ENCODE results near the gene RNU6-1. TPM values are rescaled to one million over a fixed set of nuclear protein-coding genes. Genes with fewer than 3 reads are reported as not detected.
A peak's percentile ranks its signal among the peaks of the same experiment; 100 is the strongest.

The RNU6-1 gene
- total and polyA plus RNA-seq, 2 donors from 2014 or later, result not detected

DNA sequence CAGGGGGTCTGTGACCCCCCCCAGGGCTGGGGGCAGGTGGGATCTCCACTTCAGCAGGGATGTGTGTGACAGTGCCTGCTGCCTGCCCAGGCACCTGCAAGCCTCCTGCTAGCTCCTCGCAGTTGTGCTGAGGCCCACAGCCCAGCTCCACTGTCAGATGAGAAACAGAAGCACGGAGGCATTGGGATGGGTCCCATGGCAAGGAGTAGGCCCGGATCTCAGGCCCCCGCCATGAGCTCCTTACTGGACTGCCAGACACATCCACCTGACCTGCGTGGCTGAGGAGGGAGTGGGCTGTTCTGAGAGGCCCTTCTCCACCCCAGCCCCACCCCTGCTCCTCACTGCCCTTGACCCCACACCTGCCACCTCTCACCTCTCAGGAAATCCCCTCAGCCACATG lies 32.7 kb downstream of the RNU6-1 start:
- FAIRE-seq (no peak), DNase-seq (peak in 2 of 5 donors; percentile 12 to 56)
- H3K4me3 ChIP-seq (ENCODE audit: low read length in 3 of 3), result no peak overlapping the region
- no peak overlapping the region for H3K9ac ChIP-seq (ENCODE audit: low read length in 3 of 3)
- peaks cover 0 to 6% (median 0%) of the 10 kb centered on the region in 3 donors for H3K4me1 ChIP-seq (ENCODE audit: control insufficient read depth in 2 of 3, insufficient read depth in 2 of 3, low read depth in 1 of 3, low read length in 3 of 3)
- intact Hi-C loops (cut with DNase I), result no loop called here
- no peaks in the 10 kb centered on the region for H3K9me3 ChIP-seq (ENCODE audit: control insufficient read depth in 2 of 3, insufficient read depth in 1 of 3, low read length in 3 of 3)
- H3K36me3 ChIP-seq (ENCODE audit: control insufficient read depth in 2 of 3, insufficient read depth in 3 of 3, low read length in 3 of 3), result peaks cover 0 to 6% (median 0%) of the 10 kb centered on the region in 3 donors
- TF ChIP-seq, protein P1, sequence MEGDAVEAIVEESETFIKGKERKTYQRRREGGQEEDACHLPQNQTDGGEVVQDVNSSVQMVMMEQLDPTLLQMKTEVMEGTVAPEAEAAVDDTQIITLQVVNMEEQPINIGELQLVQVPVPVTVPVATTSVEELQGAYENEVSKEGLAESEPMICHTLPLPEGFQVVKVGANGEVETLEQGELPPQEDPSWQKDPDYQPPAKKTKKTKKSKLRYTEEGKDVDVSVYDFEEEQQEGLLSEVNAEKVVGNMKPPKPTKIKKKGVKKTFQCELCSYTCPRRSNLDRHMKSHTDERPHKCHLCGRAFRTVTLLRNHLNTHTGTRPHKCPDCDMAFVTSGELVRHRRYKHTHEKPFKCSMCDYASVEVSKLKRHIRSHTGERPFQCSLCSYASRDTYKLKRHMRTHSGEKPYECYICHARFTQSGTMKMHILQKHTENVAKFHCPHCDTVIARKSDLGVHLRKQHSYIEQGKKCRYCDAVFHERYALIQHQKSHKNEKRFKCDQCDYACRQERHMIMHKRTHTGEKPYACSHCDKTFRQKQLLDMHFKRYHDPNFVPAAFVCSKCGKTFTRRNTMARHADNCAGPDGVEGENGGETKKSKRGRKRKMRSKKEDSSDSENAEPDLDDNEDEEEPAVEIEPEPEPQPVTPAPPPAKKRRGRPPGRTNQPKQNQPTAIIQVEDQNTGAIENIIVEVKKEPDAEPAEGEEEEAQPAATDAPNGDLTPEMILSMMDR (IDR thresholded peaks at IDR 0.05; ENCODE audit: borderline replicate concordance, extremely low read depth, insufficient read depth), result no peak
- H3K27ac ChIP-seq (ENCODE audit: low read depth in 2 of 2, low read length in 2 of 2), result no peak overlapping the region
- H3K27me3 ChIP-seq (ENCODE audit: control insufficient read depth, insufficient read depth, low read length), result no peaks in the 10 kb centered on the region

DNA sequence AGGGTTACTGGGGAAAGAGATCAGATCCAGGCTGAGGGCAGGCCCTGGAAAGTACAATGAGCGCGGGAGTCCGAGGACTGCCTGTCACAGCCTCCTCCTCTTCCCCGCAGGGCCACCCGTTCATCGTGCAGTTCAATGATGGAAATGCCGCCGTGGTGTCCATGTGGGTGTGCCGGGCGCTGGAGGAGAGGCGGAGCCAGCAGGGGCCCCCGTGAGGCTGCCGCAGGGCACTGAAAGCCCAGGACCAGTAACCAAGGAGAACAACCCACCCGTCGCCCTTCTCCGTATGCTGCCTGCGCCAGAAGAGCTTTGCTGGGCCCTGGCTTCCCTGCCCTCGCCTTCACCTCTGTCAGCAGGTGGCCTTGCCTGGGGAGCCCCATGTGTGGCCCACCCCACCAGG lies 33.3 kb downstream of the RNU6-1 start:
- Histone ChIP-seq H3K36me3 (ENCODE audit: control insufficient read depth in 2 of 3, insufficient read depth in 3 of 3, low read length in 3 of 3) (peaks cover 0 to 6% (median 0%) of the 10 kb centered on the region in 3 donors), H3K9me3 (ENCODE audit: control insufficient read depth in 2 of 3, insufficient read depth in 1 of 3, low read length in 3 of 3) (no peaks in the 10 kb centered on the region), H3K9ac (ENCODE audit: low read length in 3 of 3) (no peak overlapping the region), H3K4me1 (ENCODE audit: control insufficient read depth in 2 of 3, insufficient read depth in 2 of 3, low read depth in 1 of 3, low read length in 3 of 3) (peaks cover 0 to 6% (median 0%) of the 10 kb centered on the region in 3 donors), H3K27me3 (ENCODE audit: control insufficient read depth, insufficient read depth, low read length) (no peaks in the 10 kb centered on the region), H3K4me3 (ENCODE audit: low read length in 3 of 3) (no peak overlapping the region), H3K27ac (ENCODE audit: low read depth in 2 of 2, low read length in 2 of 2) (no peak overlapping the region)
- TF ChIP-seq, protein P1 (IDR thresholded peaks at IDR 0.05; ENCODE audit: borderline replicate concordance, extremely low read depth, insufficient read depth), result no peak
- peak in 2 of 5 donors; percentile 26 to 58 for DNase-seq
- FAIRE-seq, result no peak
- intact Hi-C loops (cut with DNase I), result no loop called here

DNA sequence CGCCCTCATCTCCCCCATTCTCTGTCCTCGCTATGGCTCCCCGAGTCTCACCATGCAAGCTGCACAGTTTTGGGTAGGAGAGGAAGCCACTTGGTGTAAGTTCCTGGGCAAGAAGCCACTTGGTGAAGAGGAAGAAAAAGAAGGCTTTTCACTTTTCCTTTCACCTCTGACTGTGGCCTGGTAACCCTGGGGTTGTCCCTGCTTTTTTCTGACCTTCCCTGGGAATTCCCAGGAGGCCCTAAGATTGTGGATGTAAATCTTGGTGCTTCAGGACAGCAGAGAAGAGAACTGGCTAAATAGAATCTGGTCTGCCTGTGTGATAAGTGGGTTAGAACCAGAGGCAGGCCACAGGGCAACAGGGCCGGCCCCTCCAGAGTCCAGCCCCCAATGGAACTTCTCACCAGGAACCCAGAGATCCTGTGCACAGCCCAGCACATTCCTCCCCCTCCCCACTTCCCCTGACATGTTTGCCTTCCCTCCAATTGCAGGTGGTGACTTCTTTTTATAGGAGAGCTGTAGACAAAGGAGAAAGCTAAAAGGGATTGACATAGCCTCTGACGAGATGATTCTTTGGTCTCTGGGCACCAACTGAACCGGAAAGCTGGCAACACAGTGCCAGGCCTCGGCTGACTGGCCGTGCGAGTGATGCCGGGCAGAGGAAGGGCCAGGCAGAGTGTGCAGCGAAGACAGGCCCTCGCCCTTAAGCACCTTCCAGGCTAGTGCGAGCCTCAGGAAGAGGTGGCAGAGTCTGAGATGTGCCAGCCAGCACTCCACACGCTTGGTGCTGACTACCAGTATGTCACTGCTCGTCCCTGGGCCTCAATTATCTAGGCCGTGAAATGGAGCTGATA lies 34.0 kb downstream of the RNU6-1 start:
- peak in 1 of 5 donors; percentile 51 for DNase-seq
- FAIRE-seq, result no peak
- intact Hi-C loops (cut with DNase I), result no loop called here
- TF ChIP-seq, protein P1 (IDR thresholded peaks at IDR 0.05; ENCODE audit: borderline replicate concordance, extremely low read depth, insufficient read depth), result no peak
- H3K27ac ChIP-seq (ENCODE audit: low read depth in 2 of 2, low read length in 2 of 2), result no peak overlapping the region
- H3K4me1 ChIP-seq (ENCODE audit: control insufficient read depth in 2 of 3, insufficient read depth in 2 of 3, low read depth in 1 of 3, low read length in 3 of 3), result peaks cover 0 to 6% (median 0%) of the 10 kb centered on the region in 3 donors
- no peak overlapping the region for H3K9ac ChIP-seq (ENCODE audit: low read length in 3 of 3)
- H3K4me3 ChIP-seq (ENCODE audit: low read length in 3 of 3), result no peak overlapping the region
- no peaks in the 10 kb centered on the region for H3K27me3 ChIP-seq (ENCODE audit: control insufficient read depth, insufficient read depth, low read length)
- peaks cover 0 to 6% (median 0%) of the 10 kb centered on the region in 3 donors for H3K36me3 ChIP-seq (ENCODE audit: control insufficient read depth in 2 of 3, insufficient read depth in 3 of 3, low read length in 3 of 3)
- no peaks in the 10 kb centered on the region for H3K9me3 ChIP-seq (ENCODE audit: control insufficient read depth in 2 of 3, insufficient read depth in 1 of 3, low read length in 3 of 3)
